Measurements from ENCODE around the gene PLPPR1. TPM values are rescaled to one million over a fixed set of nuclear protein-coding genes. Genes with fewer than 3 reads are reported as not detected.
"Not testable (repeated sequence)": the region's sequence is repeated elsewhere in the genome, so short reads cannot be mapped to it uniquely, and the experiment has no call there.

The PLPPR1 gene
- total and polyA plus RNA-seq, 2 donors: 0.44 to 0.95 TPM

DNA sequence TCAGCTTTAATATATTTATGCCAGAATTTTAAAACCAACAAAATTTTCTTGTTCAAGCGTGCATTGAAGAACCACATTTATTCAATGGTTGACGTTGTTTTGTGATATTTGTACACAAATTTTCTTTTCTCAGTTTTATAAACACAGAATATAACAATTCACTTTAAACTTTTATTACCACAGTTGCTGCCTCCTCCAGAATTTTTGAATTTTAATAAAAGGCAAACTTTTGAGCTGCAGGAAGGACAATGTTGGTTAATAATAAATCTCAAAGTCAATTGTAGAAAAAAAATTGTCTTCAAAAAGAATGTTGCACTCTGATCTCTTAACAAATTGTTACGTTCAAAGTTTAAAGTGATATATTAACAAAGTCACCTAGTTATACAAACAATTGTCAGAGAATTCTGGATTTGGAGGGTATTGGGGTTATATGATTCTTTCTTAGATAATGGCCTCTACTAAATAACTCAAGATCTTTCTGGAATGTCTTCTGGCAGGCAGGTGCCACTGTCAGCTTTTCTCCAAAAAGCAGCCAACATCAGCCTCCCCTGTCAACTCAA is 295.8 kb downstream of the PLPPR1 start:
- H3K27ac ChIP-seq (ENCODE audit: low read depth): no peak overlapping the region
- WGBS: 58% methylated on average over 3 of the region's 3 CpGs

DNA sequence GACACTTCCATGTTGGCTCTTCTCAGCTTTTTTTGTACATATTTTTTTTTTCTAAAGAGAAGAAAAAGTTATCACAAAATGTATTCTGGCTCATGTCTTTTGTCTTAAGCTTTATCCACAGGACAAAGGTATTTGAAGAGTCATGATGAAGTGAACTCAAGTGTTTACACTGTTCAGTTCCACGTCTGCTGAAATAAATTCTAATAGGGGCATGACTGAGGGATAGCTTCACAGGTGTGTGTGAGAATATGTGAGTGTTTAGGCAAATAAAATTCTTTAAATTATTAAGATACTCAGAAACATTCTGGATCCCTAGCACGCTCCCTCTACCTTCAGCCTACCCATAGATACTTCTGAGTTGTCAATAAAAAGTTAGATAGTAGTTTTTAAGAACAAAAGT is 296.5 kb downstream of the PLPPR1 start:
- H3K36me3 ChIP-seq (ENCODE audit: insufficient read depth): no peaks in the 10 kb centered on the region

More for the DNA sequence above, 295.8 kb downstream of the PLPPR1 start:
- Histone ChIP-seq H3K4me3 (ENCODE audit: low read depth, low read length) (no peak overlapping the region), H3K4me1 (ENCODE audit: insufficient read depth) (no peaks in the 10 kb centered on the region), H3K36me3 (ENCODE audit: insufficient read depth) (no peaks in the 10 kb centered on the region)
- no peak for DNase-seq (ENCODE audit: extremely low spot score)

DNA sequence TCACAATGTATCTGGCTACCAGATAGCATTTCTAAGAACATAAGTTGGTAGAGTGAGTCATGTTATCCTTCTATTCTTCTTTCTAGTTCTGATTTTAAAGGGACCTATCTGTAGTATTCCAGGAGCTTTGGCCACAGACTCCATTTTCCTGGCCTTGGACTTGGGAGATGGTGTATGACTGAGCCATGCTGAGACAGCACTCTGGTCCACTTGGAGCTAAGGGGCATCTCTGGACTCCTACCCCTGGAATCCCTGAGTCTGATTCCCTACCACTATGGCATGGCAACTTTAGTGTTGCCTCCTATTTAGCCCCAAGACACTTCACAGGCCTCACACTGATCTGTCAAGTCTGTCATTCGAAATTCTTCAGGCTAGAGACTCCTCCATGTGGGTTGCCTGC is 297.5 kb downstream of the PLPPR1 start:
- Histone ChIP-seq H3K4me3 (ENCODE audit: low read depth, low read length) (no peak overlapping the region), H3K27ac (ENCODE audit: low read depth) (no peak overlapping the region), H3K4me1 (ENCODE audit: insufficient read depth) (no peaks in the 10 kb centered on the region), H3K36me3 (ENCODE audit: insufficient read depth) (no peaks in the 10 kb centered on the region)
- DNase-seq (ENCODE audit: extremely low spot score): no peak
- WGBS: 51% methylated on average over 1 of the region's 1 CpG

More for the DNA sequence above, 296.5 kb downstream of the PLPPR1 start:
- Histone ChIP-seq H3K4me1 (ENCODE audit: insufficient read depth) (no peaks in the 10 kb centered on the region), H3K27ac (ENCODE audit: low read depth) (no peak overlapping the region), H3K4me3 (ENCODE audit: low read depth, low read length) (no peak overlapping the region)
- DNase-seq (ENCODE audit: extremely low spot score): no peak
- WGBS: 57% methylated on average over 2 of the region's 2 CpGs

DNA sequence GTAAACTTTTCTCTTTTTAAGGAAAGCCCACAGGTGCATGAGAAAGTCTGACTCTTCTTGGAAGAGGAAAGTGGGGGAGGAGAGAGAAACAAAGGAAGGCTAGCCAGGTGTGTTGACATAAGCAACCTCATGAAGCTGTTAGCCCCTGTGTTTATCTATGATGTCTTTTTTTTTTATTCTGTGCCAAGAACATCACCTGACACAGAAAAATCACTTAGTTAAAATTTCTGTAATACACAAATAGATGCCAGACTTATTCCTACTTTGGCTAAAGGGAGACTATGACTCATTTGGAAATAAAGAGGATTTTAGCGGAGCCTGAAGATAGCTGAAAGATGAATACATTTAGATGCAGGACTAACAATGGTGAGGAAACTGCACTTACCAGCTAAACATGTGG is 298.0 kb downstream of the PLPPR1 start:
- 72% methylated on average over 1 of the region's 1 CpG for WGBS
- no peaks in the 10 kb centered on the region for H3K36me3 ChIP-seq (ENCODE audit: insufficient read depth)
- no peaks in the 10 kb centered on the region for H3K4me1 ChIP-seq (ENCODE audit: insufficient read depth)
- H3K4me3 ChIP-seq (ENCODE audit: low read depth, low read length): no peak overlapping the region
- no peak overlapping the region for H3K27ac ChIP-seq (ENCODE audit: low read depth)
- no peak for DNase-seq (ENCODE audit: extremely low spot score)

DNA sequence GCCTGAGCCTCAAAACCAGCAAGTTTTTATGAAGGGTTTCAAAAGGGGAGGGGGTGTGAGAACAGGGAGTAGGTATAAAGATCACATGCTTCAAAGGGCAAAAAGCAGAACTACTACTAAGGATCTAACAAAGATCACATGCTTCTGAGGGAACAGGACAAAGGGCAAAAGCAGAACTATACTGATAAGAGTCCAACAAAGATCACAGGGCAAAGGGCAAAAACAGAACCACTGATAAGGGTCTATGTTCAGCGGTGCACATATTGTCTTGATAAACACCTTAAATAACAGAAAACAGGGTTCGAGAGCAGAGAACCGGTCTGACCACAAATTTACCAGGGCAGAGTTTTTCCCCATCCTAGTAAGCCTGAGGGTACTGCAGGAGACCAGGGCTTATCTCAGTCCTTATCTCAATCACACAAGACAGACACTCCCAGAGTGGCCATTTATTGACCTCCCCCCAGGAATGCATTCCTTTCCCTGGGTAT is 298.9 kb downstream of the PLPPR1 start:
- H3K4me1 ChIP-seq (ENCODE audit: insufficient read depth); H3K36me3 ChIP-seq (ENCODE audit: insufficient read depth); DNase-seq (ENCODE audit: extremely low spot score); H3K4me3 ChIP-seq (ENCODE audit: low read depth, low read length); H3K27ac ChIP-seq (ENCODE audit: low read depth): not testable (repeated sequence)
- WGBS: 60% methylated on average over 3 of the region's 3 CpGs

DNA sequence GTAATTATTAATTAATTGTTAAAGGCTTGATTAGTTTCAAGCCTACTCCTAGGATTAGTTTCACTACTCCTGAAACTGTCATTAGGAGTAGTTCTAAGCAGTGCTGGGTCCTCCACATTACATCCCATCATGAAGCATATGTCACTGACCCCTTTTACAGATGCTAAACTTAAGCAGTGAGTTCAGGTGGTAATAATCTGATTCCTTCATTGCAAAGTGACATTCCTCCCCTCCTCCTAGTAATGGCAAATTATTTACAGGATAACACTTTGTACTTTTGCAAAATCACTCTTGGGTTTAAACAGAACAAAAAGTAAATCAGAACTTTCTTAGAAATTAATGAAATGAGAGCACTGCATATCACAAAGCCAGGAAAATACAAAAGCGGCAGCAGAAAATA is 303.8 kb downstream of the PLPPR1 start:
- H3K27ac ChIP-seq (ENCODE audit: low read depth): no peak overlapping the region
- no peaks in the 10 kb centered on the region for H3K4me1 ChIP-seq (ENCODE audit: insufficient read depth)
- no peak overlapping the region for H3K4me3 ChIP-seq (ENCODE audit: low read depth, low read length)
- no peak for DNase-seq (ENCODE audit: extremely low spot score)
- H3K36me3 ChIP-seq (ENCODE audit: insufficient read depth): no peaks in the 10 kb centered on the region
- 94% methylated on average over 1 of the region's 1 CpG for WGBS

DNA sequence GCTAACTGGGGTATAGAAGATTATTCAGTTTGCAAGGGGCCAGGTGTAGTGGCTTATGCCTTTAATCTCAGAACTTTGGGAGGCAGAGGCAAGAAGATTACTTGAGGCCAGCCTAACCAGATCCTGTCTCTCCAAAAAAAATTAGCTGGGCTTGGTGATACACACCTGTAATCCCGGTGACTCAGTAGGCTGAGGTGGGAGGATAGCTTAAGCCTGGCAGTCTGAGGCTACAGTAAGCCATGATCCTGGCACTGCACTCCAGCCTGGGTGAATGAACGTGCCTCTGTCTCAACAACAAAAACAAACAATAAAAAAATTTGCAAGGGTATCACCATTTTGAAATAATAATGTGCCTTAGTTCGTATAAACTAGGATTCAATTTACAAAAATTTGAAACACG is 305.0 kb downstream of the PLPPR1 start:
- H3K4me1 ChIP-seq (ENCODE audit: insufficient read depth): no peaks in the 10 kb centered on the region
- WGBS: 81% methylated on average over 4 of the region's 4 CpGs

DNA sequence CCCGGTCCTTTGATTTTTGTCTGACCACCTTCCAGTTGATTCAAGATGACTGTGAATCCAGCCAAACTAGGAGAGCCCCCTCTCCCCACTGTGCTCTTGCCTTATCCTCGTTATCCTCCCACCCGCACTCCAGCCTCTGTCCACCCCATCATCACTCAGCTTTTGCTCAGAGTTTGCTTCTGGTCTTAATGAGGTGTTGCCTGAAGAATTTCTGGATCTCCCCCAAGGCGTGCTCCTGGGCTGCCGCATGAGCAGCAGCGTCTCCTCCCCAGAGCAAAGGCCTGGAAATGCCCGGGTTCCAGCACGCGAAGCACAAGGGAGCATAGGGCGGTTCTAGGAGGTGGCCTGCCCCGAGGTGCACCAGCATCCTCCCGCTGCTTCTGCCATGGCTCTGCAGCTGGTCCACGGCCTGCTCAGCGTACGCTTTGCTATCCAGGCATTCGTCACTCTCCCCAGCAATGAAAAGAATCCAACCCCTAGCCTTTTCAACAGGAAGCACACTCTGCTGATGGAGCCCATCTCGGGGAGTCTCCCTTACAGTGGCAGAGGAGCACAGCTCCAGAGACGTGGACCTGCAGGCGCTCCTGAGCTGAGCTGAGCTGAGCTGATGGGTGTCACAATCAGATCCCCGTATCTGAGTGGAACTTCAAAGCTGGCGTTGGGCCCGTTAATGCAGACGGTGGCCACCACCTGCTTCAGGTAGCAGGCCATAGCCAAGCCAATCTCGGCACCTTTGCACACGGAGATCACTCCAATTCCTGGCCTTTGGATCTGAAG is 305.6 kb downstream of the PLPPR1 start:
- Histone ChIP-seq H3K36me3 (ENCODE audit: insufficient read depth) (no peaks in the 10 kb centered on the region), H3K4me3 (ENCODE audit: low read depth, low read length) (no peak overlapping the region), H3K4me1 (ENCODE audit: insufficient read depth) (no peaks in the 10 kb centered on the region), H3K27ac (ENCODE audit: low read depth) (no peak overlapping the region)
- WGBS: 83% methylated on average over 25 of the region's 25 CpGs
- DNase-seq (ENCODE audit: extremely low spot score): no peak

More for the DNA sequence above, 305.0 kb downstream of the PLPPR1 start:
- Histone ChIP-seq H3K36me3 (ENCODE audit: insufficient read depth) (no peaks in the 10 kb centered on the region), H3K27ac (ENCODE audit: low read depth) (no peak overlapping the region), H3K4me3 (ENCODE audit: low read depth, low read length) (no peak overlapping the region)
- DNase-seq (ENCODE audit: extremely low spot score): no peak

DNA sequence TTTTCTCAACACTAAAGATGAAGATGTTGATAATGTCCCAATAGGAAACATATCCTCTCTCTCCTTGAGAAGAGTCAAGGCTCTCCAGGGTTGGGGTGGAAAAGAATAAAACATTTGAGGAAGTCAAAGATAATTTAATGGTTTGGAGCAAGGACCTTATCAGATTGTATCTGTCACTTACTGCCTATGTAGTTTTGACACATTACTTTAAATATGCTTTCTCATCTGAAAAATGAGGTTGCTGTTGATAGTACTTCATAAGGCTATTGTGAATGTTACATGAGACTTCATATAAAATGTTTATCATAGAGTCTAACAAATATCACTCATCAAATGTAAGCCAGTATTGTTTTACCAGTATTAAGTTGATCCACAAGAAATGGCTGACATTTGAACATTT is 307.6 kb downstream of the PLPPR1 start:
- H3K4me1 ChIP-seq (ENCODE audit: insufficient read depth): no peaks in the 10 kb centered on the region
- no peak for DNase-seq (ENCODE audit: extremely low spot score)

DNA sequence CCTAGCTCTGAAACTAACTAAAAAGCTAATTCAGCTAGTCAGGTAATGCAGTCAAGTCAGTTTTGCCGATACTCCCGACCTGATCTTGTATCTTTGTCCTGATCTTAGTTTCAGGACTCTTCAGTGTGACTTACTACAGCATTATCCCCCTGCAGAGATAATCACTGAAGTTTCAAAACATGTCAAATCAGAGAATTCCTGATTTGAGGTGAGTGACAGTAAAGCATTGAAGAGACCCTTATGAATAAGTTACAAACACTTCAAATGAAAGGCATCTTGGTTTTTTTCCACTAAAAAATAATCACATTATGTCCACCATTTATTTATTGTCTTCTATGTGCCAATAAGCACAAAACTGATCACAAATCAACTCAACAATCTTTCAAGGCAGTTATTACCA is 308.7 kb downstream of the PLPPR1 start:
- Histone ChIP-seq H3K4me1 (ENCODE audit: insufficient read depth) (no peaks in the 10 kb centered on the region), H3K27ac (ENCODE audit: low read depth) (no peak overlapping the region), H3K4me3 (ENCODE audit: low read depth, low read length) (no peak overlapping the region), H3K36me3 (ENCODE audit: insufficient read depth) (no peaks in the 10 kb centered on the region)
- no peak for DNase-seq (ENCODE audit: extremely low spot score)
- WGBS: 85% methylated on average over 2 of the region's 2 CpGs

More for the DNA sequence above, 307.6 kb downstream of the PLPPR1 start:
- Histone ChIP-seq H3K27ac (ENCODE audit: low read depth) (no peak overlapping the region), H3K4me3 (ENCODE audit: low read depth, low read length) (no peak overlapping the region), H3K36me3 (ENCODE audit: insufficient read depth) (no peaks in the 10 kb centered on the region)

DNA sequence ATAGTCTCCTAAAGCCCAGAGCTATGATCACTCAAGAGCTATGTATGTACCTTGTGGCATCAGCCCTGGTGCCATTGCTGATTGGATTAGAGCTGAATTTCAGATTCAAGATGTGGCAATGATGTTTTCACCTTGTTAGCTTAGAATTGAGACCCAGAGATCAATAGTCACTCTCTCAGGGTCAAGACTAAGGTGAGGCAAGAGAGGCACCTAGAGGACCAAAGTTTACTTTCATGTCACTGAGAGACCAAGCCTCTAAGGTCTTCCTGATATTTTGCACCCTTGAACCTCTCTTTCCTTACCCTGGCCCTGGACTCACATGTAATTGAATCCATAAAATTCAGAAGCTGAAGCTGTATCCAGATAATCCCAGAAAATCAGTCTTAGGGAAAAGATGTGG is 313.4 kb downstream of the PLPPR1 start:
- H3K4me1 ChIP-seq (ENCODE audit: insufficient read depth): no peaks in the 10 kb centered on the region
- H3K36me3 ChIP-seq (ENCODE audit: insufficient read depth): no peaks in the 10 kb centered on the region
- H3K27ac ChIP-seq (ENCODE audit: low read depth): no peak overlapping the region
- no peak for DNase-seq (ENCODE audit: extremely low spot score)
- no peak overlapping the region for H3K4me3 ChIP-seq (ENCODE audit: low read depth, low read length)

DNA sequence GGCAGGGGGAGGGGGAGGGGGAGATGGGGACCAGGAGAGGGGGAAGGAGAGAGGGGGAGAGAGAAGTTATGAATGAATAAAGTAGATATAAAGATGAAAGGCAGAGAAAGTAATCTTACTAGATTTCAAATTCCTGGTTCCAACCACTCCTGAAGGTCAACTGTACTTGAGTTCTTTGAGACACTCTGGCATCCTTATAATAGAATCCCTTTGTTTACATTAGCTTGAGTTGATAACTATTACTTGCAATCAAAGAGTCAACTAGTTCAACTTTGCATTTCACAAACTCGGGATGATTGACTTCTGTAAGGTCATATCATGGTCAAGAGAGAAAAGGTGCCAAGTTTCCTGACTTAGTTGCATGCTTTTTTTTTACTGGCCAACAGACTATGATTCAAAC is 314.1 kb downstream of the PLPPR1 start:
- Histone ChIP-seq H3K36me3 (ENCODE audit: insufficient read depth) (no peaks in the 10 kb centered on the region), H3K27ac (ENCODE audit: low read depth) (no peak overlapping the region), H3K4me1 (ENCODE audit: insufficient read depth) (no peaks in the 10 kb centered on the region), H3K4me3 (ENCODE audit: low read depth, low read length) (no peak overlapping the region)
- DNase-seq (ENCODE audit: extremely low spot score): no peak
- WGBS: 52% methylated on average over 1 of the region's 1 CpG

DNA sequence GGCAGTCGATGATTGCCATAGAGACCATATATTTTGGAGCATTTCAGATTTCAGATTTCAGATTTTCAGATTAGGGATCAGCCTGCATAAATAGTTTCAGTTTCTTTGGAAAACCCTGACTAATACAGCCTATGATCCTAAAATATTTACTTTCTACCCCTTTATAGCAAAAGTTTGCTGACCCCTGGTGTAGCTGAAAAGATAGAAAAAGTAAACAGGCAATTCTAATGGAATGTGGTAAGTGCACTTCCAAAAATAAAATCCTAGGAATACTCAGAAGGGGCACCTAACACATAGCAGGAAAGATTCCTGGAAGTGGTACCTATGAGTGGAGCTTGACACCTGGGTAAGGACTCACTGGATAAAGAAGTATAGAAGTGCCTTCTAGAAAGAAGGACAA is 321.8 kb downstream of the PLPPR1 start:
- no peaks in the 10 kb centered on the region for H3K36me3 ChIP-seq (ENCODE audit: insufficient read depth)
- no peaks in the 10 kb centered on the region for H3K4me1 ChIP-seq (ENCODE audit: insufficient read depth)
- WGBS: 78% methylated on average over 1 of the region's 1 CpG
- no peak for DNase-seq (ENCODE audit: extremely low spot score)
- H3K4me3 ChIP-seq (ENCODE audit: low read depth, low read length): no peak overlapping the region
- H3K27ac ChIP-seq (ENCODE audit: low read depth): no peak overlapping the region

DNA sequence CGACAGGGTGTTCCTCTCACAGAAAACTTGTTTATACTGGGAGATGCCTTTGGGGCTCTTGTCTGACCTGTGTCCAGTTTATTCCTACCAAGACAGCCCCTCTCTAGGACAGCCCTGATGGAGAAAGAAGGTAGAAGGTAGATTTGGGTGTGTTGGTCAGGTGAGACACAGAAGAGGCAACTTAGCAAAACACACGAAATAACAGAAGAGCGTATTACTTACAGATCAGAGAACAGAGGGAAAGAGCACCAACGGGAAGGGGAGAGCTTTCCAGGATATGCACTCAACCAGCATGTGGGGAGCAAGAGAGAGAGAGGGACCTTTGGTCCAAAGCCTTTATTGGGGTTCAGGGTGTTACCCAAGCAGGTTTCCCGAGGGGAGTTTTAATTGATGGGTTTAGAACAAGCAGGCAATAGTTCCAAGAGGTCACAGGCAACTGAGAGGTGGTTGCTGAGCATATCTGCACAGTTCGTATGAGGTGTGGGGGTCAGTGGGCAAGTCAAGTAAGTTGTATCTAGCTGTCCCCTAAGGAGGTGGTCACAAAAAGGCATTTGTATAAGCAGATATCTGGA is 324.5 kb downstream of the PLPPR1 start:
- Histone ChIP-seq H3K36me3 (ENCODE audit: insufficient read depth) (no peaks in the 10 kb centered on the region), H3K4me3 (ENCODE audit: low read depth, low read length) (no peak overlapping the region), H3K4me1 (ENCODE audit: insufficient read depth) (no peaks in the 10 kb centered on the region), H3K27ac (ENCODE audit: low read depth) (no peak overlapping the region)
- DNase-seq (ENCODE audit: extremely low spot score): no peak
- WGBS: 75% methylated on average over 6 of the region's 6 CpGs

Data from urinary bladder (tissue), 4 donors.